HG02759 (cell line): ENCODE data around the gene SYT14.
"Not testable (repeated sequence)": the region's sequence is repeated elsewhere in the genome, so short reads cannot be mapped to it uniquely, and the experiment has no call there.

Source experiments
- ATAC-seq: cut with Tn5 transposase; IDR thresholded peaks from one replicate; pipeline ENCODE4 v1.9.1; 2021; ENCODE audit warnings: mild to moderate bottlenecking, moderate library complexity; ENCODE audit not compliant: unreplicated experiment

SYT14 gene

GRCh38 chr1:210112906-210113305 lies 174.9 kb downstream of the SYT14 start:
- ATAC-seq: not testable (repeated sequence)

GRCh38 chr1:210117198-210117597 lies 179.2 kb downstream of the SYT14 start:
- ATAC-seq: no peak

GRCh38 chr1:210117681-210118170 lies 179.7 kb downstream of the SYT14 start:
- ATAC-seq: no peak

DNA sequence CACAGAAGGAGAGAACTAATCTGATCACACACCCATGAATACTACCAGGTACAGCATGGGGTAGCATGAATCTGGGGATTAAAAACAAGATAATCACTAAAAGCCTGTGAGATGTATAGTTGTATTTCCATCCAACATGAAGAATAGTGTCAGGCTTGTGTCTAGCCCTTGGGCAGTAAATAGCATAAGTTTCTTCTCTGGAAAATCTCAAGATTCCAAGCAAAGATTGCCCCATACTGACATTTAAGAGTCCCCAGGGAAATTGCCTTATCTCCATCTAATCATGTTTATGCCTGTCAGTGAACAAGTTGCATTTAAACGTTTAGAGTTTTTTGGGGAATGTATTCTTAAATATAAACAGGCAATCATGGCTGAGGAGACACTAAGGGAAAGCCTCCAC lies 185.4 kb downstream of the SYT14 start:
- ATAC-seq: no peak

- ATAC-seq: no peak
These were observed 186.0 kb downstream of the SYT14 start for GRCh38 chr1:210123924-210124589.

DNA sequence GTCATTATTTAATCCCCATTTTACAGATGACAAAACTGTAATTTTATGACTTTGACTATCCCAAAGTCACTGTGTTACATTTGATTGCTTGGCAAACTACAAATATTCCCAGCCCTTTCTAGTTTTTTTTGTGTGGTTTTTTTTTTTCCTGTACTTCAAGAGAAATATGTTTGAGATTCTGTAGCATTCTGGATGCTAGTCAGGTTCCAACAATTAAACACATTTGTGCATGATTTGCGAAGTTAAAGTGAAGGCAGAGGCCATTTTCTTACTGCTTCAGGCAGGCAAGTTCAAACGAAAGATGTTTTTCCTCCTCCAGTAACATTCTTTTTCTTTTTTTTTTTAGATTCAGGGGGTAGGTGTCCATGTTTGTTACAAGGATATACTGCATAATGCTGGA lies 186.7 kb downstream of the SYT14 start:
- no peak for ATAC-seq

GRCh38 chr1:210125143-210125542 lies 187.1 kb downstream of the SYT14 start:
- ATAC-seq: no peak

DNA sequence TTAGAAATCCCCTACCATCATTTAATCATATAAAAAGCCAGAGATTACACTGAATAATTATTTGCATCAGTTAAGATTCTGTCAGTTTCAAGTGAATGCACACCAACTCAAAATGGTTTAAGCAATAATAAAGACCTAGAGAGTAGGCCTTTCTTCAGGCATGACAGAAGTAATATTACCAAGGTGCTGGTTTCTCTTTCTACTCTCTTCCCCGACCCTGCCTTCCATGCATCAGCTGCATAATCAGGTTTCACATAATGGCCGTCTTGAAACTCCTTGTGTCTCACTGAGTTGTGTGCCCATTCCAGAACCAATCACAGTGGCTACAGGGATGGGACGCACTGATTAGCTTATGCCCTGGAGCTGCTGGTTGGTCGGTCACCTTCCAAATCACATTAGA lies 191.1 kb downstream of the SYT14 start:
- ATAC-seq: no peak

- ATAC-seq: peak; percentile 79
These were observed 191.7 kb downstream of the SYT14 start for GRCh38 chr1:210129759-210130158.

DNA sequence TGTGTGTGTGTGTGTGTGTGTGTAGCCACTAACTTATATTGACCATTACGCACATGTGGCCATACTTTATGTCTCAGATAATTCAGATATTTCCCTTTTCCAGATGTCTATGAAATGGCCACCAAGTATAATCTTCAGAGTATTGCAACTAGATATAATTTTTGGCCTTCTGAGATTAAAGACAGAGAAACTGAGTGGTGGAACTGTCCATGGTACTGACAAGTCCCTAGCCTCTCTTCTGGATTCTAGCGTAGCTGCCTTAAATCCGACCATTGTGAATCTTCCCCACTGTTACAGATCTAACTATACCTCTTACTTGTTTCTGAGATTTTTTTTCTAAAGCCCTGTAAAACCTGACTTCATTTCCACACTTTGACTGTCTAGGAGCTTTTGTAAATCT lies 194.6 kb downstream of the SYT14 start:
- ATAC-seq: no peak

- ATAC-seq: no peak
These were observed 205.5 kb downstream of the SYT14 start for GRCh38 chr1:210143465-210144062.

DNA sequence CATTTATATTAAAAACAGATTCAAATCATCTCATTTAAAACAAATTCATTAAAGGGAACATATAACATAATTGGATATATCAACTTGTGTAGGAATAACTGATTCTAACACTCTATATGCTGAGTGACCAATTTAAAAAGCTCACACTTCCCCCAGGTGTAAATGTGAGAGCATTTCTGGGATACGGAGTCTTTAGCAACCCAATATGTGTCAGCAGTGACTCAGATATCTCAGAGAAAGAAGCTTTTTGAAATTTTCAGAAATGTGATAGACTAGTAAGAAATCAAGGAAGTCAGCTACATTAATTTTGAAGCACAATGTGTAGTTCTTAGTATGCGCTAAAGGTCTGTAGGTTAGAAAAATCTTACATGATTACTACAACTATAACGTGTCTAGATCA lies 206.7 kb downstream of the SYT14 start:
- ATAC-seq: no peak

GRCh38 chr1:210151052-210151672 lies 213.1 kb downstream of the SYT14 start:
- ATAC-seq: no peak

DNA sequence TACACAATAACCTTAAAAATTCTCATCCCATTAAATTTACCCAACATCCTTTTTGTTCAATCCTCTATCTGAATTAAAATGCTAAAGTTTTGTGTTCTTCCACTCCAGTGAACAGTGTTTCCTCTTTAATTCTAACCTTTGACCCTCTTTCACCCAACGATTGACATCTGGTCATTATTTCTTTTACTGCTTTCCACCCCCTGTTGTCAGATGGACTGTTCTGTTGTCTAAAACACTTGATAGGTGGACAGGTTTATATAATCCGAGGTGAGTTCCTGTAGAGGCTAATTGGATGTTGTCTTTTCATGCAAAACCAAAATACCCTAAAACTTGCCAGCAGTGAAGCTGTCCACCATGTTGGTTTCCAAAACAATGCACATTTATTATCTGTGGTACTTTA lies 221.2 kb downstream of the SYT14 start:
- ATAC-seq: no peak

GRCh38 chr1:210170220-210170619 lies 232.2 kb downstream of the SYT14 start:
- ATAC-seq: no peak

- no peak for ATAC-seq
These were observed 236.1 kb downstream of the SYT14 start for GRCh38 chr1:210174133-210174532.

- no peak for ATAC-seq
These were observed 247.0 kb downstream of the SYT14 start for GRCh38 chr1:210185063-210185462.

DNA sequence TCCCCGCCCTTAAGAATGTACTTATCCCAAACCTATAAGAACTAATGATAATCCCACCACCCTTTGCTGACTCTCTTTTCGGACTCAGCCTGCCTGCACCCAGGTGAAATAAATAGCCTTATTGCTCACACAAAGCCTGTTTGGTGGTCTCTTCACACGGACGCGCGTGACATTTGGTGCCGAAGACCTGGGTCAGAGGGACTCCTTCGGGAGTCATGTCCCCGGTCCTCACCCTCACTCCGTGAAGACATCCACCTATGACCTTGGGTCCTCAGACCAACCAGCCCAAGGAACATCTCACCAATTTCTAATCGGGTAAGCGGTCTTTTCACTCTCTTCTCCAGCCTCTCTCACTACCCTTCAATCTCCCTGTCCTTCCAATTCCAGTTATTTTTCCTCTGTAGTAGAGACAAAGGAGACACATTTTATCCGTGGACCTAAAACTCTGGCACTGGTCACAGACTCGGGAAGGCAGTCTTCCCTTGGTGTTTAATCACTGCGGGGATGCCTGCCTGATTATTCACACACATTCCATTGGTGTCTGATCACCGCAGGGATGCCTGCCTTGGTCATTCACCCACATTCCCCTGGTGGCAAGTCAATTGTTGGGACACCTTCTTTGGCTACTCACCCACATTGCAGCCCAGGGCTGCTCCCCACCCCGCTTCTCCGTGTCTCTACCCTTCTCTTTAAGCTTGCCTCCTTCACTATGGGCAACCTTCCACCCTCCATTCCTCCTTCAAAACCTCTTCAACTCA lies 250.0 kb downstream of the SYT14 start:
- ATAC-seq: not testable (repeated sequence)

- ATAC-seq: no peak
These were observed 251.4 kb downstream of the SYT14 start for GRCh38 chr1:210189426-210189825.

- no peak for ATAC-seq
These were observed 257.7 kb downstream of the SYT14 start for GRCh38 chr1:210195635-210196160.

- not testable (repeated sequence) for ATAC-seq
These were observed 258.2 kb downstream of the SYT14 start for GRCh38 chr1:210196266-210196665.
